Stimulated activated CD4-positive, alpha-beta T cell treated with anti-CD3 and anti-CD28 coated beads, Interleukin-4, amount 100 ng/mL, for 48 hours (primary cell): ENCODE results near the gene UNC5CL.
"Not testable (repeated sequence)": the region's sequence is repeated elsewhere in the genome, so short reads cannot be mapped to it uniquely, and the experiment has no call there.

ENCODE experiments used
- DNase-seq, 2 donors: peaks; one replicate each; pipeline ENCODE4 v3.0.0-alpha.2; 2020; ENCODE audit warnings: low read depth in 2 of 2

Gene UNC5CL

DNA sequence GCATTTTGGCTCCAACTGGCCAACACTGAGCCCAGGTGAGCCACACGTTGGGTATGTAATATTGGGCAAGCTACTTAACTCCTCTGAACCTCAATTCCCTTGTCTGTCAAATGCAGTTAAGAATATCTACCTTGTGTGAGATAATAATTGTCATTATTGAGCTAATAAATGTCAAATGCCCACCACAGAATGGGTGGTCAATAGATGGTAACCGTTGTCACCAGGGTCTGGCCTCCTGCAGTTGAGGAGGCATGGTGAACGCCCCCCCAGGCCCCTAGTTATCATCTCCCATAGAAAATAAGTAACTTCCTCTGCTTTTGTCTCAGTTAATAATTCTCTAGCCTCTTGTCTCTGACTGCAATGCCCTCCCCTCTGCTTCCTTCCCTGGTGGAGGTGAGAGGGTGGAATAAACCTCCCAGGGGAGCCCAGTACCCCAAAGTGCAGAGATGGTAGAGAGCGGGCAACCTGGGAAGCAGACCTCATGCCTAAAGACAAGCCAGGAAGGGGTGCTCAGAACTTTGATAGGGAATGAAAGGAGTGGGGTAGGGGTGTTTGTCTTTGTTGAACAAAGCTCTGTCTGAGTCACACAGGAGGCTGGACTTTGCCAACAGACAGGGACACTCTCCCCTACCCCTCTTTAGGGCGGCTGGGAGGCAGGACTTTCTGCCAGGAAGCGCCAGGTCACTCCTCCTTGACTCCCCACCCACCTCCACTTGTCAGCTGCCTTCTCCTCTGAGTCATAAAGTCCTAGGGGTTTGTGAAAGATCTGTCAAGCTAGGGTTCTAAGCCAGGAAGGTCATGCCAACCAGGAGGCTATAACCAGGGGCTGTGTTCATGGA, 1.3 kb upstream of the UNC5CL start:
- DNase-seq: no peak

DNA sequence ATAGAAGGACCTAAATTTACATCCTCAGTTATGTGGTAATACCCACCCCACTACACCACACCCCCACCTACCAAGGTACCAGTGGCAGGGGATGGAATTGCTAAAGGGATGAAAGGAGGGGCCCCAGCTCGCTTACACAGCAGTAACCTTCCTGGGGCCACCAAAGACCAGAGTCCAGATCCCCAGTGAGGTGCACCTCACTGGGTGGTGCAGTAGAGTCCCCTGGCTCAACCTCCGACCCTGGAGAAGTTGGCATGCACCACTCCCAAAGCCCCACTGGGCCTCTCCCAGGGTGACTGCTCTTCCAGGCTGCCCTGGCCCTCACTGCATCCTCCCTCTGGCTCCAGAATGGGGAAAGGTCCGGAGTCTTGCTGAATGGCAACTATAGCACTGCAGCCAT, 816 bp downstream of the UNC5CL start:
- no peak for DNase-seq

- no peak for DNase-seq
Measured at GRCh38 chr6:41037107-41037900, 1.7 kb downstream of the UNC5CL start.

DNA sequence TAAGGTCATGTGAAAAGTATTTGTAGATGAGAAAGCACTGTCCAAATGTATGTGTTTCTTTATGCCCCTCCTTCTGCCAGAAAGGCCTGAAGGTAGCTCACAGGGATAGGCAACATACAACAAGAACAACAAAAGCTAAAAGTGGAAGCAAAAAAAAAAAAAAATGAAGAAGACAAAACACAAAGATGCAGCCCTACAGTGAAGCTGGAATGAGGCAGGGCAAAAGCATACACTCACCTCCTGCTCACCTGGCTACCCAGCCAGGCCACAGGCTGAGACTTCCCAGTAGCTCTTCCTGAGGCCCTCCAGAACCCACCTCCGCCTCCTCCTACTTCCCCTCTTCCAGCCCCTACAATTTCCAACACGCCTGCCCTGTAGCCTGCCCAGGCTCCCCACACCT, 2.4 kb downstream of the UNC5CL start:
- DNase-seq: no peak

GRCh38 chr6:41036186-41036585, 2.8 kb downstream of the UNC5CL start:
- no peak for DNase-seq

DNA sequence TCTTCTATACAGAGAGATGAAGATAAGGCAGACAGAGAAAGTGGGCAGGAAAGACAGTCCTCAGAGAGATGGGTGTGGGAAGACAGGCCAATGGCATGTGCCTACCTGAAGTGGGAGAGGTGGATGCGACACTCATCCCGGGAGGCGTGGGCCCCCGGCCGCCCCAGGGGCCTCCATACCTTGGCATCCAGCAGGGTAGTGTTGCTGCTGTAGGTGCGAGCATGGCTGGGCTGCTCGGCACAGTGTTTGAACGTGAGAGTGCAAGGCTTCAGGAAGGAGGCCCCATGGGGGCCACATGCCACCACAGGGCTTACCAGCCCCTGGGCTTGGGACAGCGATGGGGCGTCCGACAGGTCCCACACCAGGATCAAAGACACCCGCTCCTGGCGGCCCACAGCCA, 5.2 kb downstream of the UNC5CL start:
- no peak for DNase-seq

- no peak for DNase-seq
Measured at GRCh38 chr6:41032830-41033229, 6.2 kb downstream of the UNC5CL start.

DNA sequence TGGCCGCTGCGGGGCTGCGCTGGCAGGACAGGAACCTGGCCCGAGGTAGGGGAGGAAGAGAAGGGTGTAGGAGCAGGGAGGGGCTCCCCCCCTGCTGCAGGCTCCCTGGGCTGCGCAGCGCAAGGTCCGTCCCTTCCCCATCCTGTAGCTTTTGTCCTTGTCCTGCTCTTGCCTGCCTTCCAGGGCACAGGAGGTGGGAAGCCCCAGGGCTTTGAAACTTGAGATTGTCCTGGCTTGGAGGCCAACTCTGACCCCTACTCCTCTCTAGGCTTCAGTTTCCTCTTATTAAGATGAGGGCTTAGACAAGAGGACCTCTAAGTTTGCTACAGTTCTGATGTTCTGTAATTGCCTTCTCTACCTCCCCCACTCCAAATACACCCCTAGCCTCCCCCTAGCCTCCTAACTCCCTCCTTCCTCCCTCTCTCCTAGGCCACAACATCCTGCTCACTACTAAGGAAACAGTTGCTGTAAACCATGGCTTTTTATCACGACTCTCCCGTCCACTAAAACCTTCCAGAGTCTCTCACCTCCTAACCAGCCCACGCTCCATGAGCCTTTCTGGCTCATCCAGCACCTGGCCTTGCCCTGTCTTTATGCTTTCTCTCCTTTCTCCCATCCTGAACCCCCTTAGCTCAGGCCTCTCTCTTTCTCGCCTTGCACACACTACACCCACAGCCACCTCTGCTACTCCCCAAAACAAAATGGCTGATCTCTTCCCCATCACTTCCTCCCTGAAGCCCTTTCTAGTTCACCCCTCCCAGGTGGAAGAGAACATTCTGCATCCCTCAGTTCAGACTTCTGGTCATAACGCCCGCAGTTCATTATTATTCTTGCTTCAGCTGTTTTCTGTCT, 10.2 kb downstream of the UNC5CL start:
- DNase-seq: peak in 1 of 2 donors; percentile 32

DNA sequence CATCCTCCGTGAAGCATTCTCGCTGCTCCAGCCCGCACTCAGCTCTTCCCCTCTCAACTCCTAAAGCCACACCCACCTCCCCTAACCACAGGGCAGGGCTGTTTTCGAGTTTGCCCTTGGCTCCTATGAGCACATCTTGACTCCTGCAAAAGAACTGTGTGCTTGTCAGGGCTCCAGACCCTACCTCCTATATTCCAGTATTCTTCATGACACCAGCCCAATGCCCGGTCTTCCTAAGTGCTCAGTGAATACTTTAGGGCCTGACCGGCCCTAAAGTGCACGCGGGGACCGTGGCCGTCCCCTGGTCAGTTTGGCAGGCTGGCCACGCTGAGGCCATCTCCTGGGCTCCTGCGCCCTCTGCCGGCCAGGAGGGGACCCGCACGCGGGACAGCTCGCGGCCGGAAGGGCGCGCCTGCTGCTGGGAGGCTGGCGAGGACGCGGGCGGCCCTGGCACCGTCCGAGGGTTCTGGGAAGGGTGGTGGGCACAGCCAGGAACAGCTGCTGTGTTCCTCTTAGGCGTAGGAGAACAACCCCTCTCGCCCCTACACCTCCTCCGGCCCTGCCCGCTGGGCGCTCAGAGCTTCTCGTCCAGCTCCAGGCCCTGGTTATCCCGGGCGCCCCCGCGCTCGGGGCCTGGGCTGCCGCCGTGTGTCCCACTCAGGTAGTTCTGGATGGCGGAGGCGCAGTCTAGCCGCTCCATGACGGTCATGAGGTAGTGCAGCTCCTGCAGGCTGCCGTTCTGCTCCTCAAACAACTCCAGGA, 11.0 kb downstream of the UNC5CL start:
- DNase-seq: peak; percentile 65 to 81

- DNase-seq: no peak
Measured at GRCh38 chr6:41027241-41027640, 11.8 kb downstream of the UNC5CL start.

DNA sequence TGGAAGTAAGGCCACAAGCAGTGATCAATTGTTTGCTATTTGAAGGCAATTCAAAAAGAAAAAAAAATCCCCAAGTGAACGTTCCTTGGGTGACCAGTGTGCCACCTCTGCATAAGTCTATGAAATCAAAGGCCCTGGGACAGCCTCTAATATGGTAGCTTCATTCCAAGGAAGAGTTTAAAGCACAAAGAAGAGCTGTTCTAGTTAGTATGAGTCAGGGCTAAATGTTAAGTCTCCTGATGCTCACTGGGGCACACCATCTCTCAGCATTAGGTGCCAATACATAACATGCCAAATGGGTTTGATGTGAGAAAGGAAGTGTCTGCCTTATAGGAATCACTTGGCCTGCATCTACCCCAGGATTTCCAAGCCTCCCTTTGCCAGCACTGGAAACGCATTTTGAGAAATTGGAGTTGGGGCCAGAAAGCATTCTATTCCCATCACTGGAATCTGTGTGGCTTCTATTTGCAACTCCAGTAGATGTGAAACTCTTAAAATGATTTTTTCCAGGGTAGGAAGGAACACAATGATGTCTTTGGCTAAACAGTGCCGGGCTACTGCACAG, 13.0 kb downstream of the UNC5CL start:
- DNase-seq: no peak

GRCh38 chr6:41023114-41023513, 15.9 kb downstream of the UNC5CL start:
- DNase-seq: no peak

- DNase-seq: no peak
Measured at GRCh38 chr6:41022294-41022693, 16.7 kb downstream of the UNC5CL start.

GRCh38 chr6:41021832-41022231, 17.2 kb downstream of the UNC5CL start:
- no peak for DNase-seq

GRCh38 chr6:41017663-41018062, 21.4 kb downstream of the UNC5CL start:
- no peak for DNase-seq

GRCh38 chr6:41015860-41016259, 23.2 kb downstream of the UNC5CL start:
- DNase-seq: not testable (repeated sequence)

DNA sequence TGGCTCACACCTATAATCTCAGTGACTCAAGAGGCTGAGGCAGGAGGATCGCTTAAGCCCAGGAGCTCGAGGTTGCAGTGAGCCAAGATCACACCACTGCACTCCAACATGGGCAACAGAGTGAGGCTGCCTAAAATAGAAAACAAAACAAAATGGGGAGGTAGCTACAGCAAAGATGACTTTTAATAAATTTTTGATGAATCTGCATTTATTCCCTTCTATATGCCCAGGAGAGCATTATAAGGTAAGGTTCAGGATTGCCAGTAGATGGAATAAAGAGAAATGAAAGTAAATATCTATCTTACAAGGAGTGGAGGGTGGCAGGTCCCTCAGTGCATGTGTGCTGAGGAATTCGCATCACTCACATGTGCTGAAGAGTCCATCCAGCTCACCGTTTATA, 24.2 kb downstream of the UNC5CL start:
- DNase-seq: no peak

DNA sequence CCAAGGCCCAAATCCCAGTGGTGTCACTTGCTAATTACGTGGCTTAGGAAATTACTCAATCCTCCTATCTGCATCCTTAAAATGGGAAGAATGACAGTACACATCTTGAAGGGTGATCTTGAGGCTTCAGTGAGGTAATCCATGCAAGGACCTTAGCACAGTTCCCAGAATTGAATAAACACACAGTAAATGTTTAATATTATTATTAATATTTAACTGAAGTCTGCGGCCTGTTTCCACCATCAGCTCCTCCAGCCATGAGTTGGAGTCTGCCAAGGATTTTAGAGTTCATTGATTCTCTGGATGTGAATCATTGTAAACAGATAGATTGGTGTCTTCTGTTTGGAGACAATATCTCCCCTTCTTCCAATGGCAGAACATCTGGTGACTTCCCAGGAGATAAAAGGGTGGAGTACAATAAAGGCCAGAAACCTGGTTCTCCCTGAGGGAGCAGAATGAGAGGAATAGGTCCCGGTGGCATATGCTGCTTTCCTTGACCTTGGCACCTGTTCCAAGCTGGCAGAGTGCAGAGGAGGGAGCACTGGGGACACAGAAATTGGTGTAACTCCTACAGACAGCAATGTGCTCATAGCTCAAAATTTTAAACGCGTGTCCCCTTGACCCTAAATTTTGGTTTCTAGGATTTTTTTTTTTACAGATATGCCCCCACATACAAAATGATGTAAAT, 25.4 kb downstream of the UNC5CL start:
- DNase-seq: no peak

GRCh38 chr6:41011673-41012072, 27.3 kb downstream of the UNC5CL start:
- no peak for DNase-seq

DNA sequence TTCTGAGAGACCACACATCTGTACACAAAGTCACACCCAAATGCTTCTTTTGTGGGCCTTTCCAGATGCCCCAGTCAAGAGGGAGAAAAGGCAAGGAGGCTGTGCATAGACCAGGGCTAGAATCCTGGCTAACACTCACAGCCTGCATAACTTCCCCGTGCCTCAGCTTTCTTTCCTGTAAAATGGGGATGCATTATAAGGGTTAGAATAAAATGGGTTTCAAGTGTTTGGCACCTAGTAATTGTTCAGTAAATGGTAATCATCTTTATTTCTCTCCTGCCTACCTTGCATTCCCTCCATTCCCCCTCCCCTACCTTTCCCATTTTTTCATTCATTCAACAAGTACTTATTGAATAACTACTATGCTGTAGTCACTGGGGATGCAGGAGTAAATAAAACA, 29.4 kb downstream of the UNC5CL start:
- no peak for DNase-seq
